ENCODE data around the gene IGSF22. TPM values are rescaled to one million over a fixed set of nuclear protein-coding genes. Genes with fewer than 3 reads are reported as not detected.

IGSF22 gene
- total and polyA plus RNA-seq, 2 of the 8 experiments (the other 6 are each of a cell fraction or from before 2014, with no cell fraction given) = 0.14 TPM; not detected in 1

GRCh38 chr11:18703001-18703763, 22.8 kb downstream of the IGSF22 start (continued):
- TF ChIP-seq NANOG (IDR thresholded peaks at IDR 0.05; ENCODE audit: insufficient read depth, low read depth, low read length, poor library complexity, severe bottlenecking) (no peak), RNF2 (IDR thresholded peaks at IDR 0.05; ENCODE audit: borderline replicate concordance, low read depth, low read length, missing control alignments, poor library complexity, severe bottlenecking) (no peak), JUND (IDR thresholded peaks at IDR 0.05; ENCODE audit: low read length) (no peak), CTBP2 (IDR thresholded peaks at IDR 0.05; ENCODE audit: borderline replicate concordance, insufficient read depth, insufficient read length, low read length) (no peak)
